DOHH2 (cell line): ENCODE results near the gene ABCF3.

Experiments
- H3F3A ChIP-seq: fragments of 200-600 bp; sonication (generic), shearing (Covaris generic); 2 replicates; pipeline ENCODE4 v1.6.0; 2016; ENCODE audit warnings: antibody characterized with exemption, mild to moderate bottlenecking; ENCODE audit not compliant: control insufficient read depth, insufficient read depth
- H3K27ac ChIP-seq: fragments of 200-600 bp; sonication (generic); 2 replicates; pipeline ENCODE4 v1.5.1; 2014; ENCODE audit warnings: low read depth, mild to moderate bottlenecking, low read length, moderate library complexity
- H3K27me3 ChIP-seq: fragments of 200-600 bp; sonication (generic); 2 replicates; pipeline ENCODE4 v1.6.1; 2014; ENCODE audit warnings: mild to moderate bottlenecking, low read length, mixed read lengths; ENCODE audit not compliant: control insufficient read depth
- H3K36me3 ChIP-seq: fragments of 200-600 bp; sonication (generic); 2 replicates; pipeline ENCODE4 v1.6.1; 2014; ENCODE audit warnings: mild to moderate bottlenecking, low read length, moderate library complexity, mixed read lengths; ENCODE audit not compliant: control insufficient read depth
- H3K4me1 ChIP-seq: fragments of 200-600 bp; sonication (generic); 2 replicates; pipeline ENCODE4 v1.6.1; 2014; ENCODE audit warnings: mild to moderate bottlenecking, low read length, mixed read lengths; ENCODE audit not compliant: control insufficient read depth
- H3K4me2 ChIP-seq: fragments of 200-600 bp; sonication (generic); 2 replicates; pipeline ENCODE4 v1.6.0; 2014; ENCODE audit warnings: mild to moderate bottlenecking, low read length, moderate library complexity
- H3K4me3 ChIP-seq: fragments of 200-600 bp; sonication (generic); 2 replicates; pipeline ENCODE4 v1.5.1; 2014; ENCODE audit warnings: mild to moderate bottlenecking, low read length, mixed read lengths
- H3K79me2 ChIP-seq: fragments of 200-600 bp; sonication (generic); 2 replicates; pipeline ENCODE4 v1.6.1; 2014; ENCODE audit warnings: mild to moderate bottlenecking, low read length, mixed read lengths; ENCODE audit not compliant: control insufficient read depth
- H3K9me2 ChIP-seq: fragments of 200-600 bp; sonication (generic); replicated peaks from 2 replicates; pipeline ENCODE4 v1.6.1; 2014; ENCODE audit warnings: mild to moderate bottlenecking, low read length, mixed read lengths; ENCODE audit not compliant: control insufficient read depth
- H3K9me3 ChIP-seq: fragments of 200-600 bp; sonication (generic); 2 replicates; pipeline ENCODE4 v1.6.1; 2014; ENCODE audit warnings: antibody characterized with exemption, low read length, mixed read lengths; ENCODE audit not compliant: control insufficient read depth, insufficient read depth
- H4K20me1 ChIP-seq: fragments of 200-600 bp; sonication (generic); 2 replicates; pipeline ENCODE4 v1.6.0; 2014; ENCODE audit warnings: low read depth, mild to moderate bottlenecking, antibody characterized with exemption, low read length, moderate library complexity; ENCODE audit not compliant: control insufficient read depth, insufficient read depth
- CTCF ChIP-seq: fragments of 200-600 bp; sonication (generic); IDR thresholded peaks from one replicate; pipeline ENCODE4 v1.5.1; 2014; ENCODE audit warnings: antibody characterized with exemption, mild to moderate bottlenecking, low read depth, low read length; ENCODE audit not compliant: poor library complexity, severe bottlenecking
- EZH2phosphoT487 ChIP-seq: fragments of 200-600 bp; sonication (generic); IDR thresholded peaks from 2 replicates; pipeline ENCODE4 v1.6.1; 2017; ENCODE audit warnings: borderline replicate concordance, mild to moderate bottlenecking, antibody characterized with exemption, low read length, moderate library complexity, mixed read lengths

ABCF3 gene

GRCh38 chr3:184181596-184181995 is 4.4 kb upstream of the ABCF3 start:
- H3K27ac ChIP-seq, result no peak overlapping the region
- H3K4me3 ChIP-seq, result no peak overlapping the region
- peaks cover 15% of the 10 kb centered on the region for H3K4me1 ChIP-seq
- no peaks in the 10 kb centered on the region for H3K9me2 ChIP-seq
- H3K4me2 ChIP-seq, result no peak overlapping the region
- H3F3A ChIP-seq, result peaks cover 3% of the 10 kb centered on the region; the same call in 1 of the 2 replicates
- no peaks in the 10 kb centered on the region for H3K27me3 ChIP-seq
- H3K36me3 ChIP-seq, result peaks cover 87% of the 10 kb centered on the region
- H3K79me2 ChIP-seq, result peaks cover 22% of the 10 kb centered on the region
- H4K20me1 ChIP-seq, result no peaks in the 10 kb centered on the region
- H3K9me3 ChIP-seq, result no peaks in the 10 kb centered on the region
- no peak for TF ChIP-seq CTCF
- TF ChIP-seq EZH2phosphoT487, result no peak

GRCh38 chr3:184183679-184184078 is 2.3 kb upstream of the ABCF3 start:
- Histone ChIP-seq H4K20me1 (peaks cover 9% of the 10 kb centered on the region; the same call in 1 of the 2 replicates), H3K4me2 (no peak overlapping the region), H3K4me1 (peaks cover 21% of the 10 kb centered on the region), H3K9me2 (no peaks in the 10 kb centered on the region), H3F3A (peaks cover 3% of the 10 kb centered on the region; the same call in 1 of the 2 replicates), H3K27ac (no peak overlapping the region), H3K36me3 (peaks cover 84% of the 10 kb centered on the region), H3K79me2 (peaks cover 33% of the 10 kb centered on the region), H3K9me3 (no peaks in the 10 kb centered on the region), H3K27me3 (no peaks in the 10 kb centered on the region), H3K4me3 (no peak overlapping the region)
- no peak for TF ChIP-seq EZH2phosphoT487
- no peak for TF ChIP-seq CTCF

- Histone ChIP-seq H3F3A (peaks cover 3% of the 10 kb centered on the region; the same call in 1 of the 2 replicates), H3K4me1 (peaks cover 21% of the 10 kb centered on the region), H3K4me3 (peak overlapping the region; percentile 86), H3K4me2 (peak overlapping the region; percentile 87), H3K27me3 (no peaks in the 10 kb centered on the region), H3K27ac (no peak overlapping the region), H3K36me3 (peaks cover 84% of the 10 kb centered on the region), H4K20me1 (peaks cover 9% of the 10 kb centered on the region; the same call in 1 of the 2 replicates), H3K9me2 (no peaks in the 10 kb centered on the region), H3K9me3 (no peaks in the 10 kb centered on the region), H3K79me2 (peaks cover 42% of the 10 kb centered on the region)
- TF ChIP-seq CTCF (no peak), EZH2phosphoT487 (no peak)
Observed at GRCh38 chr3:184184546-184185230, 1.3 kb upstream of the ABCF3 start.
